GM19438 (cell line): ENCODE measurements around the gene DMD.
"Not testable (repeated sequence)": the region's sequence is repeated elsewhere in the genome, so short reads cannot be mapped to it uniquely, and the experiment has no call there.

ENCODE experiments used
- ATAC-seq: cut with Tn5 transposase; IDR thresholded peaks from one replicate; pipeline ENCODE4 v1.9.1; 2021; ENCODE audit warnings: low read depth; ENCODE audit not compliant: unreplicated experiment

DMD gene

DNA sequence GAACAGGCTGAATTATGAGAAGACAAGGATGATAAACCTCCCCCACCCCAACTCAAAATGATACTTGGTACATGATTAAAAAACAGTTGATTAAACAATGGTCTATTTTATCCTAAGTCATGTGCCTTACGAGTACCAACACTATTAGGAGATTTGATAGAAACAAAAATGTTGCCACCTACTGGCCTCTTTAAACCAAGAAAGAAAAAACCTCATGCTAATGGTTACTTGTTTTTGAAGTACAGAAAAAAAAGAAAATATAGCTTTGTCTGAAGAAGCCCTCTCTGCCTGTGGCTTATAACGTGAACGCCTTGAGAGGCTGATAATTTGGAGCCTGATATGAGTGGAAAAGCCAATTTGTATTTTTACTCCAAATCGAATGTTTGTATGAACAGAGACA lies 538.2 kb downstream of the DMD start:
- no peak for ATAC-seq

DNA sequence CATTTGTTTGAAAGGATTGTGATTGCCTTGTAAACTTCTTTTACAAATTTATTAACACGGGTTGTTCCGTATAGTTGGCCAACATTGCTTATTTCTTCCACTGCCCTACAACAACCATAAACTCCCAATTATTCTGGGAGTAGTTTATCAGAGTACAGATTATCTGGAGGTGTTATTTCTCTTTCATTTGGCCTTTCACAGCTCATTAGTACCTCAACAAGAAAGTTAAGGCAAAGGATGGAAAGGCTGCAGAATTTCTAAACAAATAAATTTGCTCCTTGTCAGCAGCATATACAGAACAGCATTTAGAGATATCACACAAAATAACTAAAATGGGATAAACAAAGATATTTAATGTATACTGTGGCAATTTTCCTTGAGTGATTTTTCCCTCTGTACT lies 548.8 kb downstream of the DMD start:
- ATAC-seq: no peak

DNA sequence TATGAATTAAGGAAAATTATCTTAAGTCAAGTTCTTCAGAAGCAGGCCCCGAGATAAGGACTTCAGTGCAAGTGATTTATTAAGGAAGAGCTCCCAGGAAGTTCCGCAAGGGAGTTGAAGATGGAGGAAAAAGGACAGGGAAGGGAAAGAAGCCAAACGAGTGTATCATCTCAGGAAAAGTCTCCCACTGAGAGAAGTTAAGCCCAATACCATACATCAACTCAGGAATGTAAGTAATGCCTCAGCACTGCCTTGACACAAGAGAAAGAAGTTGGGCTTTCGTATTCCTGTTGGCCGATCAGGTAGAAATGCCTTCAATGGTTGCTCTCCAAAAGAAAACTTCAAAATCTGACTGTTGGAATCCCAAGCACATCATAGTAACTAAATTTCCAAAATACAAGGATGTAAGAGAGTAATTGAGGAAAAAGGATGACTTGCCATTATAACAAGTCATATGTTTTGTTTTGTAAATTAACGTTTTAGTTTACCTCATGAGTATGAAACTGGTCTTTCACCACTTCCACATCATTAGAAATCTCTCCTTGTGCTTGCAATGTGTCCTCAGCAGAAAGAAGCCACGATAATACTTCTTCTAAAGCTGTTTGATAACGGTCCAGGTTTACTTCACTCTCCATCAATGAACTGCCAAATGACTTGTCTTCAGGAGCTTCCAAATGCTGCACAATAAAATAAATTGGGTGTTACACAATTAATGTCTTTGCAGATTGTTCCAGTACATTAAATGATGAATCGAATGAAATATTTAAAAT lies 566.7 kb downstream of the DMD start:
- no peak for ATAC-seq

DNA sequence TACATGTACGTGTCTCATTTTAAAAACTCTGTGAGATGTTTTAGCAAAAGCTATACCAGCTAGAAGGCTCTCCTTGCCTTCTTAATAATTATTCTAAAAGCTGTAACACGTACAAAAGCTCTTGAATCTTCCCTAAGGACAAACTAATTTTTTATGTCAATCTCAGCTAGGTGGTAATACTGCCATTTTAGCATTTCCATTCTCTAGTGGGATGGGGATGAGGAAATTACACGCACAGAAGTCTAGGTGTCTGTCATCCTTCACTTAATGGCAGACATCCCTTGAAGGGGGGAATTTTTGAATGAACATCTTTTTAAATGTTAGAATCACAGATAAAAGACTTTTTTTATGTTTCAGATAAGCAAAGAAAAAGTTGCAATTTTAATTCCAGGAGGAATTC lies 569.1 kb downstream of the DMD start:
- ATAC-seq: no peak

DNA sequence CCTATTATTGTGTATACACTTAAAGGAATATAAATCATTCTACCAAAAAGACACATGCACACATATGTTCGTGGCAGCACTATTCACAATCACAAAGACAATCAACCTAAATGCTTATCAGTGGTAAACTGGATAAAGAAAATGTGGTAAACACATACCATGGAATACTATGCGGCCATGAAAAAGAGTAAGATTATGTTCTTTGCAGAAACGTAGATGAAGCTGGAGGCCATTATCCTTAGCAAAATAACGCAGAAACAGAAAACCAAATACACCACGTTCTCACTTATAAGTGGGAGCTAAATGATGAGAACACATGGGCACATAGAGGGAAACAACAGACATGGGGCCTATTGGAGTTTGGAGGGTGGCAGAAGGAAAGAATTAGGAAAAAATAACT lies 593.2 kb downstream of the DMD start:
- no peak for ATAC-seq

DNA sequence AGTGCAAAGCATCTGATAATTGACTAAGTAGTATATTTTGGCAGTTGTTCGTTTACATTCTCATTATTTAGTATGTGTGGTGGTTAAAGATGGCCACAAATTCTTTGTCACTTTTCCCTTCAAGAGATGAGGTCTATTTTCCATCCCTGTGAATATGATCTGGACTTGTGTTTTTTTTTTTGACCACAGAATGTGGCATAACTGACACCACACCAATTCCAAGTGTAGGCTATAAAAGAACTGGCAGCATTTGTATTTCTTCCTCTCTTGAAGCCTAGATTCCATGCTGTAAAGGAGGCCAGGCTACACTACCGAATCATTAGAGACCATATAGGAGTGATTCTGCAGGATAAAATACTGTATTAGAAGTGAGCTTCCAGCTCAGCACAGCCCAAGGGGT lies 596.6 kb downstream of the DMD start:
- ATAC-seq: no peak

DNA sequence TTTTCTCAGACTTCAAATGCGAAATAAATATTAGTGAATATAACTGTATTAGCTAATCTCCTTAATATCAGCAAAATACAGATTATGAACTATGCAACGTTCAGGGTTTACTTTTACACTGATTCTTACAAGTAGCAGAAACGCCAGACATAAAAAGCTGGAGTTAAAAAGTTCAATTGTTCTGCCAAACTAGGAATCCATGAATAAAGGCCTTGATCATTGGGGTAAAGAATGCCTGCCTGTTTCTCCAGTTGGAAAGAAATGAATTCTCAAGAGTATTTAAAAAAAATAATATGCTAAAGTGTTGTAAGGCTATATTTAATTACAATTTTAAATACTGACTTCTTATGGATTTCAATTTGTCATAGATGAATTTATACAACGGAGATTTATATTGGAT lies 612.2 kb downstream of the DMD start:
- ATAC-seq: no peak

DNA sequence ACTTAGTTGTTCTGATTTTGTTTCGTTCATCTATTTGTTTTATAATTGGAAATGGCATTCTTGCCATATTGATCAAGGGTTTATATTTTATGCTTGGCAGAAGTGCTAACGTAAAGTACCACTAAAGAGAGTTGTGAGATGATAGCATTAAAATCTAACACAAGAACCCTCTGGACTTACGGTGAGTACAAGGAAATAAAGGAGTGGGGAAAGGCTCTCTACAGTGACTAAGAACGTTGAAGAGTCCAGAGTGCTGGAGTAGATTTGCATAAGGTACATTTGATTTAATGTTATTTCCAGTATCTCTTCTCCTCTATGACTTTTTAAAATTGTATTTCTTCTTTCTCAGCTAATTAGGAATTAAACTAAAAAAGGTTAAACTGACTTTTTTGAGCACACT lies 612.6 kb downstream of the DMD start:
- no peak for ATAC-seq

DNA sequence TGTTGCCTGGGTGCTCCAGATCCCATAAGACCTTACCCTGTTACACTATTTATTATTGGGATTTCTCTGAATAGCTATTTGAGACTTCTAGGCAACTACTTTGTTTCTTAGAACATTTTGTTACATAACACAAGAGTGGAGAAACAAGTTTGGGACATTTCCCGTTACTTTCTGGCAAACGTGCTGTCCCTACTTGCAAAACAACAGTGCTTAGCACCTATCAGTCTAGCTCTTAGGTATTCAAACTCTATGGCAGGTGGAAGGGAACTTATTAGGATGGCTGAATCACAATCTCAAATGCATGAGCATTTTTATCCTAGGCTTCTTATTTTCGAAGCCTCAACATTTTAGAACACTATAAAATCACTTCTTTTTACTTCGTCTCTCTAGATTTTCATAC lies 613.6 kb downstream of the DMD start:
- ATAC-seq: no peak

DNA sequence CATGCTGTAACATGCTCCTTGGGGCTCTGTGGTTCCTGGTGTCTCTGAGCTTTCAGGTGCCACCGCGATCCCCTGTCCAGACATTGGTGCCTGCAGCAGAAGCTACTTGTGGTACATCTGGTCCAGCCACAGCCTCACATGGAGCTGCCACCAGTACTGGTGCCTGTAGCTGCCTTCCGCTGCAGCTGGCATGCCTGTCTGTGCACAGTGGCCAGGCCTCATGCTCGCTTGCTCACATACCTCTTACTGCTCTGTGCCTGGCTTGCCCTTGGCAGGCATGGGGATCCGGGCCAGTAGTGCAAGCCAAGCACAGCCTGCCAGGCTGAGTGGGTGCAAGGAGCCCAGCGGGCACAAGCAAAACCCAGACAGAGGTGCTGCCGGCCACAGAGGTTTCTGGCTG lies 618.6 kb downstream of the DMD start:
- no peak for ATAC-seq

DNA sequence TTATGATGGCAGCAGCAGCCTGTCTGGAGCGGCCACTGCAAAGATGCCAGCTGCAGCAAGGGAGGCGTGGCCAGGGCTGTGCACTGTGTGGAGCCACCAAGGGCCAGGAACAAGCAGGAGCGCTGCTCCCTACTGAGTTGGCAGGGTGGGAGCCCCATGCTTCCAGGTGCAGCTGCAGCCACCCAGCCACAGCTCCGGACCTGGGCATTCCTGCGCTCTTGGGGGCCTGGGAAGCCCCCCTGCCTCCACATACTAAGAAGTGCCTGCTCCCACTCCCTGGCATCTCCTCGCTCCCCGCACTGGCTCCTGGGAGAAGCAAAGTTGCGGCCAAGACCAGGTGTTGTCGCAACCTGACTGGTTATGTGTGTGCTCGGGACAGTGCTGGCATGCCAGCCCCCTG lies 619.8 kb downstream of the DMD start:
- ATAC-seq: no peak

DNA sequence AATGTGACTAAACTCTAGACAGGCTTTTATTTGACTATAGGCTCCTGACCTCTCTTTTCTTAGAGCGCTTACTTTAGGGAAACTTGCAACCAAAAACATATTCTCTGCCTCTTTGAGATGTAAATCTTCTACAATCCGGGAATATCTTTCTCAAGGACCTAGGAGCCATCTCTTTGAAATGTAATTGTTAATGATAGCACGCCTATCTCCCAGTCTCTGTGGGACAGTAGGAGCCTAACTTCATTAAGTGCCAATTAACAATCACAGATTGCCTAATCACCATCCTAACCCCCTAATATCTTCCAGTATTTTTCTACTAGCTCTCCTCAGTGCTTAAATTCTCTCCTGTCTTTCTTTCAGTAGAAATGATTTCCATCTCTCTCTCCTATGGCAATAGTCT lies 628.6 kb downstream of the DMD start:
- no peak for ATAC-seq

DNA sequence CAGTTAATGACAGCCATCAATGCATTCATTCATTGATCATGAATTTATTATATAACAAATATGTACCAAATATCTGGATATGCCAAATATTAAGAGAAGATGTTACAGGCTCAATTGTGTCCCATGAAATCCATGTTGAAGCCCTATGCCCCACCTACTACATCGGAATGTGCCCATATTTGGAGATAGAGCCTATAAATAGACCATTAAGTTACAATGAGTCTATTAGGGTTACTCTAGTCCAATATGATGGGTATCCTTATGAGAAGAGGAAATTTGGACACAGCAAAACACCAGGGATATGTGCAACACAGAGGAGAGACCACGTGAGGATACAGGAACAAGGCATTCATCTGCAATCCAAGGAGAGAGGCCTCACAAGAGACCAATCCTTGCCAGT lies 634.5 kb downstream of the DMD start:
- ATAC-seq: no peak

DNA sequence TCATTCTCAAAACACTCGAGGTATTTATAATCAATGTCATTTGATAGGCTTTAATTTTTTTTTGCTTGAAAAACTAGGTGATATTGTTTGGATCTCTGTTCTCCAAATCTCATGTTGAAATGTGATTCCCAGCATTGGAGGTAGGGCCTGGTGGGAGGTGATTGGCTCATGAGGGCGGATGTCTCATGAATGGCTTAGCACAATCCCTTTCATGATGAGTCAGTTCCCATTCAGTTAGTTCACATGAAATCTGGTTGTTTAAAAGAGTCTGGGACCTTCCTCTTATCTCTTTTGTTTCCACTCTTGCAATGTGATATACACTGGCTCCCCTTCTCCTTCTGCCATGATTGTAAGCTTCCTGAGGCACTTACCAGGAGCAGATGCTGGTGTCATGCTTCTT lies 638.7 kb downstream of the DMD start:
- ATAC-seq: no peak

DNA sequence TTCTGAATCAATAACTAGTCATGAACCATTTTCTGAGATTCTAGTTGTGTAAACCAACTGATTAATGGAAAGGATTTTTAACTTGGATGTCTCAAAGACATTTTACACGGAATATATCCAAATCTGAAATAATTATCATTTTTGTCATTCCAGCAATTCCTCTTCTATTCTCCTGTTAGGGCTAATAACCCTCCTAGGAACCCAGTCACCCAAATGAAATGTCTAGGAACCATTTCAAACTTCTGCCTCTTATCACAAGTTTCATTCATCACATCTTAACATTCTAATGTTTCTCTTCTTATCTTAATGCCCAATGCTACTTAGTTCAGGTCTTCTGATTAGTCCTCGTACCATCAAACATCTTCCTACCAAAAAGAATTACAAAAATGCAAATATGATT lies 639.8 kb downstream of the DMD start:
- no peak for ATAC-seq

DNA sequence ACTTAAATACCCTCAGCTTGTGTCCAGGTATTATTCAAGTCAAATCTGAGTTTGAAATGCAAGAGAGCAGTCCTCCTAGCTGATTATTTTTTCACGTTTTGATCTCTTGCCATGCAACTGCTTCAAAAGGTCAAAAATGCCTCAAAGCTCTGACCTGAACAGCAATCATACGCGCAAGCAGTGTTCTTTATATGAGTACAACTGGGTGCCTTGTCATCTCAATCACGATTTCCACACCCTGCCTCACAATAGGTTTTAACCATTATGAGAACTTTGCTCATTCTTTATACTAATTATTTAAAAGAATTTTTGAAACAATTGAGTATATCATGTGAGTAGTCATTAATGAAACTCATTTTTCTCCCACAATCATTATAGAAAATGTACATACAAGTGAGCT lies 649.1 kb downstream of the DMD start:
- no peak for ATAC-seq

DNA sequence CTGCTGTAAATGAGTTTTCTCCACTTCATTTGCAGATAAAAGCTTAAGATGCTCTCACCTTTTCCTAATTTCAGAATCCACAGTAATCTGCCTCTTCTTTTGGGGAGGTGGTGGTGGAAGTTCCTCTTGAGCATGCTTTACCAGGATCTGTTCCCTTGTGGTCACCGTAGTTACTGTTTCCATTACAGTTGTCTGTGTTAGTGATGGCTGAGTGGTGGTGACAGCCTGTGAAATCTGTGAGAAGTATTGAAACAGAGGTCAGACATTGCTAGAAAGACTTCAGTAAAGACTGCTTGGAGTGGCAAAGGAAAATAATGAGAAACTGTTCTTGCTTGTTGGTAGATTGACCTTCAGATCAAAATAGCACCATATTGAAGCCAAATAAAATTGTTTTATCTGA lies 666.2 kb downstream of the DMD start:
- ATAC-seq: no peak

DNA sequence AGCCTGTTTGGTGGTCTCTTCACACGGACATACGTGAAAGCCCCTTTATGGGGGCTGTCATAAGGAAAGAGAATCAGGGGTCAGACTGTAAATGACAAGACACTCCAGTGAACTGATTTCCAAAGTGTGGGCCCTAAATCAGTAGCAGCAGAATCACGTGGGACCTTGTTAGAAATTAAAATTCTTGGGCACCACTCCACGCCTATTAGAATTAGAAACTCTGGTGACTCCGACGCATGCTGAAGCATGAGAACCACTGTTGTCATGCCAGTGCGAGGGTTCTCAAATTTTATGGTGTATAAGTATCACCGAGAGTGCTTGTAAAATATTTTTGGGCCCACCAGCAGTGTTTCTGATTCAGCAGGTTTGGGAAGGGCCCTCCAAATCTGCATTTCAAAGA lies 672.8 kb downstream of the DMD start:
- ATAC-seq: no peak

DNA sequence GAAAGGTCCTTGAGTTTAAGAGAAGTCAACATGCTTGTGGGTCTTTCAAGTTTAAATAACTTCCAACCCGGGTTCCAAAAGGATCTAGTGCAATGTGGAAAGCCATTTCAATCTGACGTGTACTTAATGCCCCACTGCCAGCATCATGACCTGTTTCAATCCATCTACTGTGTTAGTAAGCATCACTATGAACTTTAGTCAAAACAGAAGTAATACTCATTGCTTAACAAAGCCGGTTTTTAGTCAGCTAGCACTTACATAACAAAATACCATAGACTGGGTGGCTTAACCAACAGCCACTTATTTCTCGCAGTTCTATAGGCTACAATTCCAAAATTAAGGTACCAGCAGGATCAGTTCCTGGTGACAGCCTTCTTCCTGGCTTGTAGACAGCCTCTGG lies 677.5 kb downstream of the DMD start:
- no peak for ATAC-seq

DNA sequence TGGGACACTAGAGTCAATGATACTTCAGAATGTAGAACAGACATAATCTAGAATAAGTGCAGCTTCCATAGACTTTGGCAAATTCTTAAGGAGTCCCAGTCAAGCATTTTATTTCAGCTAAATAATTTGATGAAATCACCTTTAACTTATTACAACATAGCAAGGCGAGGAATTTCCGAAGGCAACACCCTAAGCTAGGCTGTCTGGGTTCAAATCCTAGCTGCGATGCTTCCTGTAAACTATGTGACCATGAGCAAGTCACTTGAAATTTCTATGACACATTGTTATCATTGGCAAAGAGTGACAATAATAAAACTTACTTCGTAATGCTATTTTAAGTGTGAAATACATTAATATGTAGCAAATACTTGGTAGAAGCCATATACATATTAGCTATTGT lies 679.1 kb downstream of the DMD start:
- no peak for ATAC-seq

DNA sequence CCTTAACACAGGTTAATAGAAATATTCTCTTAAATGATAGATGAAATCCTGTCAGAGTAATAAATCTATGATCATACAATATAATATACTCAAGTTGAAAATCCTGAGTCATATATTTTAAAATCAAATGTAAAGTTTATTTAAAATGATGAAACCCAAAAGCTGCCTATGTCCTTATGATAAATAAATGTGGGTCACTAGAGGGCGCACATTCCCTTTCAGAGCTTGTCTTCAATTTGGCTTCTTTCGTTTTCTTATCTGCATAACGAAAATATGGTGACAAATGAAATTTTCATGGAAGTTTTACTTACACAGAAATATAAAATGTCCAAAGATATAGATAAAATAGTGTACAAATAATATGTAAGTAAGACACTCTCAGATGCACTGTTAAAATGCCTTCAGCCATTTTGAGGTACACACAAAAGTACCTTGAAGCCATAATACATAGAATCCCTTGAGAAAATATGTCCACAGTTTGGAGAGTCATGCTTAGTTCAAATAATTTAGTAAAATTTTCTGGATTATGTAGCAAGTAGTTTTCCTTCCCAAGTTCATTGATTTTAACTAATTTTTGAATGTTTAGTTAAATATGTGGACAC lies 680.4 kb downstream of the DMD start:
- no peak for ATAC-seq

DNA sequence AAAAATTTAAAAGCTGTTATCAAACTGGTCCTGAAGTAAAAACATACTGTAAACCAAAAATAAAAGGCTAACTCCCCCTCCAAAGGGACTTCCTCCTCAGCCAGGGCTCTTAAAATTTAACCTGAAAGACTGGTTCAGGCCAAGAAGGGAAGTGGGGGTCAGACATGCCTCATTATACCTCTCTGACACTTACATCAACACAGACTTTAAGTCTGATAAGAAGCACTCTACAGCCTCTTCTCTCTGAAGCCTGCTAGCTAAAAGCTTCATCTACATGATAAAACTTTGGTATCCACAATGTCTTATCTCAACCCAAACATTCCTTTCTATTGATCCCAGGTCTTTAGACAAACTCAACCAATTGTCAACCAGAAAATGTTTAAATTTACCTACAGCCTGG lies 682.9 kb downstream of the DMD start:
- not testable (repeated sequence) for ATAC-seq

DNA sequence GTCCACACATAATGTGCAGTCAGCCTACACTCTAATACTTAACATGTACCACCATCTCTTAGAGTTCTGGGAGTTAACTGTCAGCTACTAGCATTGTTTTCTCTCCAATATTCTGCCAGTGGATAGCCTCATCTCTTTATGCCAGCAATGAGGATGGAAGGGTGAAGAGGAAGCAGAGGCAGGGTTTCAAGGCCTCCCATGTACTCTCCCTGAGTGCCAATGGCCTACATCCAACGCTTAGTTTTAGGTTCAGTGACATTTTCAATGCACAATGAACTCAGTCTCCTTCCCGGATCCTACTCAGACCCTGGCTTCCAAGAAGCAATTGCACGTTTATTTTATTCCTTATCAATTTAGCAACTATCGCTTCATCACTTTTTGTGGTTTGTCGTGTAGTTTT lies 686.1 kb downstream of the DMD start:
- ATAC-seq: no peak
